SK-N-SH treated with all-trans-retinoic acid at 6 μM for 48 hours (cell line): ENCODE data around the gene SLAIN1.
A peak's percentile ranks its signal among the peaks of the same experiment; 100 is the strongest.
"Not testable (repeated sequence)": the region's sequence is repeated elsewhere in the genome, so short reads cannot be mapped to it uniquely, and the experiment has no call there.

Source experiments
- ATAC-seq: fragments of 200-7000 bp; cut with Tn5 transposase; 3 replicates; pipeline ENCODE4 v1.9.1; 2020; ENCODE audit warnings: mild to moderate bottlenecking, moderate library complexity
- ARNTL ChIP-seq: fragments of 450-650 bp; formaldehyde crosslinking; IDR thresholded peaks from 2 replicates; pipeline ENCODE4 v1.5.0; 2020; ENCODE audit warnings: low read depth, mild to moderate bottlenecking, moderate library complexity, borderline replicate concordance
- BACH2 ChIP-seq: fragments of 250-450 bp; sonication (Bioruptor Pico); IDR thresholded peaks from 2 replicates; pipeline ENCODE4 v1.9.0; 2021; ENCODE audit warnings: mild to moderate bottlenecking, borderline replicate concordance
- CSDC2 ChIP-seq: fragments of 250-450 bp; sonication (Bioruptor Pico); IDR thresholded peaks from 2 replicates; pipeline ENCODE4 v1.5.0; 2020; ENCODE audit warnings: mild to moderate bottlenecking, moderate library complexity
- ESRRG ChIP-seq: fragments of 250-450 bp; sonication (Bioruptor Pico); IDR thresholded peaks from 2 replicates; pipeline ENCODE4 v1.6.1; 2021; ENCODE audit warnings: mild to moderate bottlenecking
- GLIS3 ChIP-seq: fragments of 250-450 bp; sonication (Bioruptor Pico); IDR thresholded peaks from 2 replicates; pipeline ENCODE4 v1.5.0; 2020; ENCODE audit warnings: mild to moderate bottlenecking, moderate library complexity
- ISL1 ChIP-seq: fragments of 250-450 bp; sonication (Bioruptor Pico); IDR thresholded peaks from 2 replicates; pipeline ENCODE4 v2.1.2; 2022; ENCODE audit warnings: mild to moderate bottlenecking, moderate library complexity
- OSR1 ChIP-seq: fragments of 250-450 bp; sonication (Bioruptor Pico); IDR thresholded peaks from 2 replicates; pipeline ENCODE4 v1.8.0; 2022; ENCODE audit warnings: moderate library complexity, mild to moderate bottlenecking, inconsistent platforms
- PATZ1 ChIP-seq: fragments of 250-450 bp; sonication (Bioruptor Pico); IDR thresholded peaks from 2 replicates; pipeline ENCODE4 v1.8.0; 2020; ENCODE audit warnings: mild to moderate bottlenecking, moderate library complexity, borderline replicate concordance
- POU6F1 ChIP-seq: fragments of 250-450 bp; sonication (Bioruptor Pico); IDR thresholded peaks from 2 replicates; pipeline ENCODE4 v1.8.0; 2021; ENCODE audit warnings: low read depth, mild to moderate bottlenecking, moderate library complexity, borderline replicate concordance
- PPARA ChIP-seq: fragments of 250-450 bp; sonication (Bioruptor Pico); IDR thresholded peaks from 2 replicates; pipeline ENCODE4 v1.5.0; 2020; ENCODE audit warnings: mild to moderate bottlenecking, borderline replicate concordance
- RARB ChIP-seq: fragments of 250-450 bp; sonication (Bioruptor Pico); IDR thresholded peaks from 2 replicates; pipeline ENCODE4 v1.8.0; 2021; ENCODE audit warnings: mild to moderate bottlenecking, moderate library complexity
- SNAI2 ChIP-seq: fragments of 250-450 bp; sonication (Bioruptor Pico); IDR thresholded peaks from 2 replicates; pipeline ENCODE4 v1.5.0; 2020; ENCODE audit warnings: mild to moderate bottlenecking, moderate library complexity
- TCF4 ChIP-seq: fragments of 250-450 bp; sonication (Bioruptor Pico); IDR thresholded peaks from 2 replicates; pipeline ENCODE4 v1.8.0; 2021; ENCODE audit warnings: mild to moderate bottlenecking, moderate library complexity, borderline replicate concordance
- TOX ChIP-seq: fragments of 250-450 bp; sonication (Bioruptor Pico); IDR thresholded peaks from 2 replicates; pipeline ENCODE4 v1.8.0; 2021; ENCODE audit warnings: mild to moderate bottlenecking, moderate library complexity, borderline replicate concordance
- ZC3H10 ChIP-seq: fragments of 250-450 bp; sonication (Bioruptor Pico); IDR thresholded peaks from 2 replicates; pipeline ENCODE4 v1.5.1; 2021; ENCODE audit warnings: mild to moderate bottlenecking, moderate library complexity
- ZFP30 ChIP-seq: fragments of 450-650 bp; formaldehyde crosslinking; IDR thresholded peaks from 2 replicates; pipeline ENCODE4 v1.5.0; 2022; ENCODE audit warnings: mild to moderate bottlenecking, moderate library complexity
- ZNF565 ChIP-seq: fragments of 450-650 bp; formaldehyde crosslinking; conservative IDR thresholded peaks from 2 replicates; pipeline ENCODE4 v1.5.0; 2020; ENCODE audit warnings: low read depth, mild to moderate bottlenecking, moderate library complexity
- ZNF70 ChIP-seq: fragments of 450-650 bp; formaldehyde crosslinking; IDR thresholded peaks from 2 replicates; pipeline ENCODE4 v1.5.0; 2020; ENCODE audit warnings: mild to moderate bottlenecking, moderate library complexity
- ZNF8 ChIP-seq: fragments of 450-650 bp; formaldehyde crosslinking; IDR thresholded peaks from 2 replicates; pipeline ENCODE4 v1.5.0; 2020; ENCODE audit warnings: mild to moderate bottlenecking, moderate library complexity
- TF ChIP-seq, protein P1 (sequence below): fragments of 250-450 bp; sonication (Bioruptor Pico); IDR thresholded peaks from 2 replicates; pipeline ENCODE4 v1.5.1; 2020; ENCODE audit warnings: low read depth, mild to moderate bottlenecking, moderate library complexity
- TF ChIP-seq, protein P2 (sequence below): fragments of 250-450 bp; sonication (Bioruptor Pico); IDR thresholded peaks from 2 replicates; pipeline ENCODE4 v1.5.1; 2021; ENCODE audit warnings: mild to moderate bottlenecking, moderate library complexity
- TF ChIP-seq, protein P3 (sequence below): fragments of 250-450 bp; sonication (Bioruptor Pico); IDR thresholded peaks from 2 replicates; pipeline ENCODE4 v1.5.0; 2020; ENCODE audit warnings: mild to moderate bottlenecking, moderate library complexity

The SLAIN1 gene

GRCh38 chr13:77697217-77698103, at the start of gene SLAIN1:
SLAIN1 (plus strand) TSS chr13:77697687; CDS start chr13:77697914, 227 bp downstream.
- peak; percentile 90 for ATAC-seq
- no peak for TF ChIP-seq BACH2 (CRISPR knock-in tag)
- no peak for TF ChIP-seq GLIS3
- no peak for TF ChIP-seq ESRRG
- TF ChIP-seq, protein P1, sequence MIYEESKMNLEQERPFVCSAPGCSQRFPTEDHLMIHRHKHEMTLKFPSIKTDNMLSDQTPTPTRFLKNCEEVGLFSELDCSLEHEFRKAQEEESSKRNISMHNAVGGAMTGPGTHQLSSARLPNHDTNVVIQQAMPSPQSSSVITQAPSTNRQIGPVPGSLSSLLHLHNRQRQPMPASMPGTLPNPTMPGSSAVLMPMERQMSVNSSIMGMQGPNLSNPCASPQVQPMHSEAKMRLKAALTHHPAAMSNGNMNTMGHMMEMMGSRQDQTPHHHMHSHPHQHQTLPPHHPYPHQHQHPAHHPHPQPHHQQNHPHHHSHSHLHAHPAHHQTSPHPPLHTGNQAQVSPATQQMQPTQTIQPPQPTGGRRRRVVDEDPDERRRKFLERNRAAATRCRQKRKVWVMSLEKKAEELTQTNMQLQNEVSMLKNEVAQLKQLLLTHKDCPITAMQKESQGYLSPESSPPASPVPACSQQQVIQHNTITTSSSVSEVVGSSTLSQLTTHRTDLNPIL (CRISPR knock-in tag): no peak
- TF ChIP-seq ZNF8 (CRISPR knock-in tag): no peak
- TF ChIP-seq TOX (CRISPR knock-in tag): no peak
- no peak for TF ChIP-seq RARB
- no peak for TF ChIP-seq ZNF70 (CRISPR knock-in tag)
- no peak for TF ChIP-seq TCF4 (CRISPR knock-in tag)
- no peak for TF ChIP-seq SNAI2 (CRISPR knock-in tag)
- no peak for TF ChIP-seq ARNTL (CRISPR knock-in tag)

DNA sequence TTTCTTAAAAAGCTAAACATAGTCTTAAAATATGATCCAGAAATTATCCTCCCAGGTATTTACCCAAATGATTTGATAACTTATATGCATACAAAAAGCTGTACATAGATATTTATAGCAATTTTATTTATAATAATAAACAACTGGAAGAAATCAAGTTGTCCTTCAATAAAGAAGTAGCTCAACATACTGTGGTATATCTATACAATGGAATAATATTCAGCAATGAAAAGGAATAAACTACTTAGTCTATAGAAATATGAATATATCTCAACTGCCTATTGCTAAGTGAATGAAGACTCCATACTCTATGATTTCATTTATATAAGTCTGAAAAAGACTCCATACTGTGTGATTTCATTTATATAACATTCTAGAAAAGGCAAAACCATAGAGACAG, 47.1 kb upstream of the SLAIN1 start:
- TF ChIP-seq PATZ1 (CRISPR knock-in tag): no peak
- TF ChIP-seq ZNF8 (CRISPR knock-in tag): peak; percentile 92
- no peak for TF ChIP-seq ESRRG
- no peak for ATAC-seq

GRCh38 chr13:77653301-77653700, 44.2 kb upstream of the SLAIN1 start:
- no peak for TF ChIP-seq SNAI2 (CRISPR knock-in tag)
- TF ChIP-seq OSR1 (CRISPR knock-in tag): no peak
- TF ChIP-seq GLIS3: no peak
- no peak for TF ChIP-seq TOX (CRISPR knock-in tag)
- TF ChIP-seq PPARA (CRISPR knock-in tag): no peak
- TF ChIP-seq ZC3H10 (CRISPR knock-in tag): no peak
- TF ChIP-seq, protein P2, sequence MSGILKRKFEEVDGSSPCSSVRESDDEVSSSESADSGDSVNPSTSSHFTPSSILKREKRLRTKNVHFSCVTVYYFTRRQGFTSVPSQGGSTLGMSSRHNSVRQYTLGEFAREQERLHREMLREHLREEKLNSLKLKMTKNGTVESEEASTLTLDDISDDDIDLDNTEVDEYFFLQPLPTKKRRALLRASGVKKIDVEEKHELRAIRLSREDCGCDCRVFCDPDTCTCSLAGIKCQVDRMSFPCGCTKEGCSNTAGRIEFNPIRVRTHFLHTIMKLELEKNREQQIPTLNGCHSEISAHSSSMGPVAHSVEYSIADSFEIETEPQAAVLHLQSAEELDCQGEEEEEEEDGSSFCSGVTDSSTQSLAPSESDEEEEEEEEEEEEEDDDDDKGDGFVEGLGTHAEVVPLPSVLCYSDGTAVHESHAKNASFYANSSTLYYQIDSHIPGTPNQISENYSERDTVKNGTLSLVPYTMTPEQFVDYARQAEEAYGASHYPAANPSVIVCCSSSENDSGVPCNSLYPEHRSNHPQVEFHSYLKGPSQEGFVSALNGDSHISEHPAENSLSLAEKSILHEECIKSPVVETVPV (CRISPR knock-in tag): no peak
- TF ChIP-seq RARB: no peak
- TF ChIP-seq, protein P3, sequence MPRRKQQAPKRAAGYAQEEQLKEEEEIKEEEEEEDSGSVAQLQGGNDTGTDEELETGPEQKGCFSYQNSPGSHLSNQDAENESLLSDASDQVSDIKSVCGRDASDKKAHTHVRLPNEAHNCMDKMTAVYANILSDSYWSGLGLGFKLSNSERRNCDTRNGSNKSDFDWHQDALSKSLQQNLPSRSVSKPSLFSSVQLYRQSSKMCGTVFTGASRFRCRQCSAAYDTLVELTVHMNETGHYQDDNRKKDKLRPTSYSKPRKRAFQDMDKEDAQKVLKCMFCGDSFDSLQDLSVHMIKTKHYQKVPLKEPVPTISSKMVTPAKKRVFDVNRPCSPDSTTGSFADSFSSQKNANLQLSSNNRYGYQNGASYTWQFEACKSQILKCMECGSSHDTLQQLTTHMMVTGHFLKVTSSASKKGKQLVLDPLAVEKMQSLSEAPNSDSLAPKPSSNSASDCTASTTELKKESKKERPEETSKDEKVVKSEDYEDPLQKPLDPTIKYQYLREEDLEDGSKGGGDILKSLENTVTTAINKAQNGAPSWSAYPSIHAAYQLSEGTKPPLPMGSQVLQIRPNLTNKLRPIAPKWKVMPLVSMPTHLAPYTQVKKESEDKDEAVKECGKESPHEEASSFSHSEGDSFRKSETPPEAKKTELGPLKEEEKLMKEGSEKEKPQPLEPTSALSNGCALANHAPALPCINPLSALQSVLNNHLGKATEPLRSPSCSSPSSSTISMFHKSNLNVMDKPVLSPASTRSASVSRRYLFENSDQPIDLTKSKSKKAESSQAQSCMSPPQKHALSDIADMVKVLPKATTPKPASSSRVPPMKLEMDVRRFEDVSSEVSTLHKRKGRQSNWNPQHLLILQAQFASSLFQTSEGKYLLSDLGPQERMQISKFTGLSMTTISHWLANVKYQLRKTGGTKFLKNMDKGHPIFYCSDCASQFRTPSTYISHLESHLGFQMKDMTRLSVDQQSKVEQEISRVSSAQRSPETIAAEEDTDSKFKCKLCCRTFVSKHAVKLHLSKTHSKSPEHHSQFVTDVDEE (CRISPR knock-in tag): no peak
- no peak for TF ChIP-seq ESRRG
- no peak for TF ChIP-seq ZNF70 (CRISPR knock-in tag)
- no peak for TF ChIP-seq ZNF565 (CRISPR knock-in tag)
- no peak for TF ChIP-seq CSDC2
- no peak for TF ChIP-seq ISL1
- no peak for TF ChIP-seq TCF4 (CRISPR knock-in tag)
- no peak for TF ChIP-seq BACH2 (CRISPR knock-in tag)
- no peak for TF ChIP-seq PATZ1 (CRISPR knock-in tag)
- TF ChIP-seq ARNTL (CRISPR knock-in tag): no peak
- TF ChIP-seq POU6F1 (CRISPR knock-in tag): no peak
- TF ChIP-seq ZFP30 (CRISPR knock-in tag): no peak
- no peak for ATAC-seq

GRCh38 chr13:77660016-77660415, 37.5 kb upstream of the SLAIN1 start:
- ATAC-seq: not testable (repeated sequence)
